ENCODE data around the gene MX2. TPM values are rescaled to one million over a fixed set of nuclear protein-coding genes. Genes with fewer than 3 reads are reported as not detected.

Gene MX2
- total and polyA plus RNA-seq, 8 donors, result 1.1 to 31.9 (median 1.9) TPM

DNA sequence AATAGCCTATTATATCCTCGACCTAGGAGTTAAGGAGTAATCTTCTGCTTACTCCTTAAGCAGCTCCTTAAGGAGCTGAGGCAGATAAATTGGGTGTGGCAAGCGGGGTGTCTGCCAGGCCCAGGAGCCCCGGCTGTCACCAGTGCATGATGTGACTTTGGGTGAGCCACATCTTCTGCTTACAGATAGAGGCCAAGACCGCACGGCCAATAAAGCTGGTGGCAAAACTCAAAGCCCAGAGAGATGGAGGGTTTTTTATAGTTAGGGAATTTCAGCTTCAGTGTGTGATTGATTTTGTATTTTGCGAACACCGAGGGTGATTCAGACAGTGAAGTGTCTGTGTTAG, 9.8 kb downstream of the MX2 start:
- TF ChIP-seq, protein P1, sequence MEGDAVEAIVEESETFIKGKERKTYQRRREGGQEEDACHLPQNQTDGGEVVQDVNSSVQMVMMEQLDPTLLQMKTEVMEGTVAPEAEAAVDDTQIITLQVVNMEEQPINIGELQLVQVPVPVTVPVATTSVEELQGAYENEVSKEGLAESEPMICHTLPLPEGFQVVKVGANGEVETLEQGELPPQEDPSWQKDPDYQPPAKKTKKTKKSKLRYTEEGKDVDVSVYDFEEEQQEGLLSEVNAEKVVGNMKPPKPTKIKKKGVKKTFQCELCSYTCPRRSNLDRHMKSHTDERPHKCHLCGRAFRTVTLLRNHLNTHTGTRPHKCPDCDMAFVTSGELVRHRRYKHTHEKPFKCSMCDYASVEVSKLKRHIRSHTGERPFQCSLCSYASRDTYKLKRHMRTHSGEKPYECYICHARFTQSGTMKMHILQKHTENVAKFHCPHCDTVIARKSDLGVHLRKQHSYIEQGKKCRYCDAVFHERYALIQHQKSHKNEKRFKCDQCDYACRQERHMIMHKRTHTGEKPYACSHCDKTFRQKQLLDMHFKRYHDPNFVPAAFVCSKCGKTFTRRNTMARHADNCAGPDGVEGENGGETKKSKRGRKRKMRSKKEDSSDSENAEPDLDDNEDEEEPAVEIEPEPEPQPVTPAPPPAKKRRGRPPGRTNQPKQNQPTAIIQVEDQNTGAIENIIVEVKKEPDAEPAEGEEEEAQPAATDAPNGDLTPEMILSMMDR (IDR thresholded peaks at IDR 0.05), result no peak
- Histone ChIP-seq H3K27me3 (peaks cover 0 to 9% of the 10 kb centered on the region in 2 donors), H3K27ac (no peak overlapping the region), H3K9me3 (no peaks in the 10 kb centered on the region), H3K4me3 (no peak overlapping the region), H3K4me1 (peaks cover 6 to 35% of the 10 kb centered on the region in 2 donors), H3K36me3 (peaks cover 0 to 19% of the 10 kb centered on the region in 2 donors)
- DNase-seq, result no peak
- ATAC-seq, result no peak
- intact Hi-C loops (cut with DNase I), result no loop called here

DNA sequence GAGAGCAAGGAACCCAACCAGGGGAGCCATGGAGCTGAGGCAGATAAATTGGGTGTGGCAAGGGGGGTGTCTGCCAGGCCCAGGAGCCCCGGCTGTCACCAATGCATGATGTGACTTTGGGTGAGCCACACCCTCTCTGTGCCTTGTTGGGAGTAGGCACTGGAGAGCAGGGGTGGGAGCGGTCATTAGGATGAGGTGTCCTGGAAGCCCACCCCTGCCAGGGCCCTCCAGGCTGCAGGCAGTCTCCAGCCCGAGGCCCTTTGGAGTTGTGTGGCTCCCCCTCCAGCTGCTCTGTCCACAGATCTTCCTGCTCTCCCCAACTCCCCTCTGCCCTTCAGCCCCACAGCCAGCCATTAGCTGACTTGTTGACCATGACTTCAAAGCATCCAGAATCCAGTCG, 11.4 kb downstream of the MX2 start:
- DNase-seq (no peak), ATAC-seq (no peak)
- Histone ChIP-seq H3K36me3 (peaks cover 0 to 23% of the 10 kb centered on the region in 2 donors), H3K4me3 (no peak overlapping the region), H3K9me3 (no peaks in the 10 kb centered on the region), H3K27ac (no peak overlapping the region), H3K4me1 (peaks cover 6 to 19% of the 10 kb centered on the region in 2 donors), H3K27me3 (peaks cover 0 to 9% of the 10 kb centered on the region in 2 donors)
- intact Hi-C loops (cut with DNase I), result no loop called here
- TF ChIP-seq, protein P1 (IDR thresholded peaks at IDR 0.05), result no peak

DNA sequence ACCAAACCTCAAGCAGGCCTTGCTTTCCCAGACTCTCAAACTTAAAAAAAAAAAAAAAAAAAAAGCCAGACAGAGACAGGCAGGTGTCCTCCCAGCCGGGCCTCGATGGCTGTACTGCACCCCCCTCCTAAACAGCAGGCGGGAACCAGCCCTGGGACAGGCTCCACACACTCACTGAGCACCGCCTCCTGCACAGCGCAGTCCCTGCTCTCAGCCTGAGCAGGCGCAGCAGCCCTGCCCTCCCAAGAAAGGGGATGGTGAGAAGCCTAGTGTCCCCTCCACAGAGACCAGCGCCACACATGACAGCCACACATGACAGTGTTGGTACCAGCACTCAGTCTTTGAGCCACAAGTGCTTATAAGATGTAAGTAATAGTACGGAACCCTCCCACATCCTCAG, 11.9 kb downstream of the MX2 start:
- intact Hi-C loops (cut with DNase I), result no loop called here
- Histone ChIP-seq H3K4me1 (peaks cover 6 to 14% of the 10 kb centered on the region in 2 donors), H3K4me3 (no peak overlapping the region), H3K9me3 (no peaks in the 10 kb centered on the region), H3K27ac (no peak overlapping the region), H3K27me3 (peaks cover 0 to 9% of the 10 kb centered on the region in 2 donors), H3K36me3 (peaks cover 0 to 28% of the 10 kb centered on the region in 2 donors)
- ATAC-seq (no peak), DNase-seq (no peak)
- TF ChIP-seq, protein P1 (IDR thresholded peaks at IDR 0.05), result no peak

DNA sequence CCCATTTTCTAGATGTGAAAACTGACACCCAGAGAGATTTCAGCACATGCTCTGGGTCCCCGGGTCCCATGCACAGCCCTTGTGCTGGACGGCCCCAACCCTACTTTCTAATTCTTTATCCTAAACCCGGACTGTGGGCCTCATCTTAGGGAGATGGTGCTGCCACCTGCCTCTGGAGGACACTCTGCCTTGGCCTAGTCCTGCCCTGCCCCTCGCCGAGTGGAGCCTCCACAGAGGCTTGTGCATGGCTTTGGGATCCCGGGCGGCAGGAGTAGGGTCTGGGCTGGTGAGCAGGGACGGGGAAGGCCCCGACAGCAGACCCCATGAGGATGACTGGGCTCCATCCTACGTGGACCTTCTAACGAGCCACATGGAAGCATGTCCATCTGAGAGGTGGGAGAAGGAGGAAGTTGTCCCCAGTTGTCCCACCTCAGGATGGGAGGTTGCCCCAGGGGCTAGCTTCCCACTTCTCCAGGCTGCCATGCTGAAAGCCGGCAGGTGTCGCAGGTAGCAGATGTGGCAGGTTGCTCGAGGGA, 12.4 kb downstream of the MX2 start:
- TF ChIP-seq, protein P1 (IDR thresholded peaks at IDR 0.05), result no peak

DNA sequence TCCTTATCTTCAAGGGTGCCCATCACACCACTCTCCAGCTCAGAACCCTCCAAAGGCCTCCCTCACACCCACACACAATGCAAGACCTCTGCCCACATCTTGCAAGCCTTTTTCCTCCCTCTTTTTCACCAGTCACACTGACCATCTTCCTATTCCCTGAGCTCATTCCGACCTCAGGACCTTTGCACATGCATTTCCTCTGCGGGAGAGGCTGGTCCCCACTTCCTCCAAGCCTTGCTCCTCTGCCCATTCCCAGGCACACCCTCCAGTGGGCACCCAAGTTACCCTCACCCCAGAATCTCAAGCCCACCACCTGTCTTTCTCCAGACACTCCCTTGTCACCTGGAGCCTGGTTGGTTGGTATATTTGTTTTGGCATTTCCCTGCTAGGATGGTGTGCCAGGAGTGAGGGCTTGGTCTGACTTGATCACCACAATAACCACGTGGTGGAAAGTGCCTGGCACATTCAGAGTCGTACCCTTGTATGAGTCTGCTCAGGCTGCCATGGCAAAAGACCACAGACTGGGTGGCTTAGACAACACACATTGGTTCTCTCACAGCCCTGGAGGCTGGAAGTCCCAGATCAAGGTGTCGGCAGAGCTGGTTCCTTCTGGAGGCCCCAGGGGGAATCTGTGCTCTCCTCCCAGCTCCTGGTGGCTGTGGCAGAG, 13.2 kb downstream of the MX2 start:
- no peaks in the 10 kb centered on the region for H3K27me3 ChIP-seq
- peaks cover 0 to 3% of the 10 kb centered on the region in 2 donors for H3K4me1 ChIP-seq
- intact Hi-C loops (cut with DNase I), result no loop called here
- no peak for DNase-seq
- no peak for ATAC-seq
- H3K9me3 ChIP-seq, result no peaks in the 10 kb centered on the region
- H3K4me3 ChIP-seq, result no peak overlapping the region
- TF ChIP-seq, protein P1 (IDR thresholded peaks at IDR 0.05), result no peak
- peaks cover 0 to 40% of the 10 kb centered on the region in 2 donors for H3K36me3 ChIP-seq
- H3K27ac ChIP-seq, result no peak overlapping the region

More for the DNA sequence above, 12.4 kb downstream of the MX2 start:
- Histone ChIP-seq H3K4me1 (peaks cover 4 to 9% of the 10 kb centered on the region in 2 donors), H3K27me3 (peaks cover 0 to 6% of the 10 kb centered on the region in 2 donors), H3K36me3 (peaks cover 0 to 33% of the 10 kb centered on the region in 2 donors), H3K4me3 (no peak overlapping the region), H3K27ac (no peak overlapping the region), H3K9me3 (no peaks in the 10 kb centered on the region)
- intact Hi-C loops (cut with DNase I), result no loop called here
- DNase-seq, result no peak
- ATAC-seq, result no peak

Data from left lung (tissue), 10 donors.